OCI-LY3 (cell line): ENCODE data around the gene GPR132.

Experiments used
- EZH2phosphoT487 ChIP-seq: fragments of 200-600 bp; shearing (Covaris generic); IDR thresholded peaks from 2 replicates; pipeline ENCODE4 v1.6.1; 2018; ENCODE audit warnings: antibody characterized with exemption, mixed run types, low read depth
- TF ChIP-seq, protein P1 (sequence below): fragments of 200-600, 300-600 bp; sonication (generic); IDR thresholded peaks from 2 replicates; pipeline ENCODE4 v1.5.1; 2014; ENCODE audit warnings: antibody characterized with exemption, low read length, low read depth

- TF ChIP-seq, protein P1, sequence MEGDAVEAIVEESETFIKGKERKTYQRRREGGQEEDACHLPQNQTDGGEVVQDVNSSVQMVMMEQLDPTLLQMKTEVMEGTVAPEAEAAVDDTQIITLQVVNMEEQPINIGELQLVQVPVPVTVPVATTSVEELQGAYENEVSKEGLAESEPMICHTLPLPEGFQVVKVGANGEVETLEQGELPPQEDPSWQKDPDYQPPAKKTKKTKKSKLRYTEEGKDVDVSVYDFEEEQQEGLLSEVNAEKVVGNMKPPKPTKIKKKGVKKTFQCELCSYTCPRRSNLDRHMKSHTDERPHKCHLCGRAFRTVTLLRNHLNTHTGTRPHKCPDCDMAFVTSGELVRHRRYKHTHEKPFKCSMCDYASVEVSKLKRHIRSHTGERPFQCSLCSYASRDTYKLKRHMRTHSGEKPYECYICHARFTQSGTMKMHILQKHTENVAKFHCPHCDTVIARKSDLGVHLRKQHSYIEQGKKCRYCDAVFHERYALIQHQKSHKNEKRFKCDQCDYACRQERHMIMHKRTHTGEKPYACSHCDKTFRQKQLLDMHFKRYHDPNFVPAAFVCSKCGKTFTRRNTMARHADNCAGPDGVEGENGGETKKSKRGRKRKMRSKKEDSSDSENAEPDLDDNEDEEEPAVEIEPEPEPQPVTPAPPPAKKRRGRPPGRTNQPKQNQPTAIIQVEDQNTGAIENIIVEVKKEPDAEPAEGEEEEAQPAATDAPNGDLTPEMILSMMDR = no peak
- no peak for TF ChIP-seq EZH2phosphoT487
These were observed 50.0 kb downstream of the GPR132 start for GRCh38 chr14:105015242-105015641.
